Measurements from ENCODE around the gene ATP5MG.
"Not testable (repeated sequence)": the region's sequence is repeated elsewhere in the genome, so short reads cannot be mapped to it uniquely, and the experiment has no call there.

Gene ATP5MG

GRCh38 chr11:118401151-118401879 lies at the start of gene ATP5MG:
TSS of gene ATP5MG (plus strand) at chr11:118401606. CDS start at chr11:118401666, 60 bp downstream.
- DNase-seq (ENCODE audit: low spot score): peak; percentile 91

- DNase-seq (ENCODE audit: low spot score): no peak
Observed at GRCh38 chr11:118353084-118353710, 48.2 kb upstream of the ATP5MG start.

DNA sequence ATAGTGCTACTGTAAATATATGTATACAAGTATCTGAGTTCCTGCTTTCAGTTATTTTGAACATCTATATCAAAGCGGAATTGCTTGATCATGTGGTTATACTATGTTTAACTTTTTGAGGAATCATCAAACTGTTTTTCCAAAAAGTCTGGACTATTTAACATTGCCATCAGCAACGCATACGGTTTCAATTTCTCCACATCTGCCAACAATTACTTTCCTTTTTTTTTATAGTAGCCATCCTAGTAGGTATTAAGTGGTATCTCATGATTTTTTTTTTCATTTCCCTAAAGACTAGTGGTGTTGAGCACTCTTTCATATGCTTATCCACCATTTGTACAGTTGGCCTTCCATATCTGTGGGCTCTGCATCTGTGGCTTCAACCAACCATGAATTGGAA lies 43.3 kb upstream of the ATP5MG start:
- DNase-seq (ENCODE audit: low spot score): no peak

- DNase-seq (ENCODE audit: low spot score): peak; percentile 94
Observed at GRCh38 chr11:118359295-118359958, 42.0 kb upstream of the ATP5MG start, which contains the start of gene UBE4A. TSS of gene UBE4A (plus strand) at chr11:118359600. CDS start at chr11:118365081, 5,481 bp downstream.

- DNase-seq (ENCODE audit: low spot score): no peak
Observed at GRCh38 chr11:118364956-118365615, 36.3 kb upstream of the ATP5MG start.

DNA sequence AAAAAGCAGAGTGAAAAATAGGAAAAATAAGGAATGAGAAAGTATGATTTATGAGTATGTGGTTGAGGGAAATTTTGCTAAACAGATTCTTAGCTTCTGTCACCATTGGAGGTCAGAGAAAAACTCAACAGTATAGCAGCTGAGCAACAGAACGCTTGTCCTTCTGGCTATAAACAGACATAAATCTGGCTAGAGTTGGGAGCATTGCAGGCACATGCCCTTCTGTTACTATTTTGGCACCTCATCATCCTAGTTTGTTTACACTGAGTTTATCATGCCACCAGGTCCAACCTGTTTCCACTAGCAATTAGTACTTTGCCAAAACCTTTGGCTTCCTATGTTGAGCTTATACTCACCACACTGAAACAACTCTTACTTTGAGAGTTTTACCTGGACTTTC lies 35.1 kb upstream of the ATP5MG start:
- no peak for DNase-seq (ENCODE audit: low spot score)

- DNase-seq (ENCODE audit: low spot score): no peak
Observed at GRCh38 chr11:118370774-118371173, 30.6 kb upstream of the ATP5MG start.

DNA sequence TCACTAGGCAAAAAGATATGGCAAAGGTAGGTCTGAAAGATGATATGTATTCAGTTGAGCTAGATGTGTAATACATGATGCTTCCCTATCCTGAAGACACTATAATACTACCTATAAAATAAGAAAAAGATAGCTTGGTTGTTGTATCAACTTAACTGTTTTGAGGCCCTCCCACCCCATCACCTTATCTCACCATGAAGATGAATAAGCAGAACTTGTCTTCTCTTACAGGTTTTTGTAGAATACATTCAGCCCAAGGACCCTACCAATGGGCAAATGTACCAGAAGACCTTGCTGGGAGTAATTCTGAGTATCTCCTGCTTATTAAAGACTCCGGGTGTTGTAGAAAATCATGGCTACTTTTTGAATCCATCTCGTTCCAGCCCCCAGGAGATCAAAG lies 28.1 kb upstream of the ATP5MG start:
- DNase-seq (ENCODE audit: low spot score): no peak

- no peak for DNase-seq (ENCODE audit: low spot score)
Observed at GRCh38 chr11:118373871-118374270, 27.5 kb upstream of the ATP5MG start.

GRCh38 chr11:118374729-118375128 lies 26.7 kb upstream of the ATP5MG start:
- DNase-seq (ENCODE audit: low spot score): no peak

DNA sequence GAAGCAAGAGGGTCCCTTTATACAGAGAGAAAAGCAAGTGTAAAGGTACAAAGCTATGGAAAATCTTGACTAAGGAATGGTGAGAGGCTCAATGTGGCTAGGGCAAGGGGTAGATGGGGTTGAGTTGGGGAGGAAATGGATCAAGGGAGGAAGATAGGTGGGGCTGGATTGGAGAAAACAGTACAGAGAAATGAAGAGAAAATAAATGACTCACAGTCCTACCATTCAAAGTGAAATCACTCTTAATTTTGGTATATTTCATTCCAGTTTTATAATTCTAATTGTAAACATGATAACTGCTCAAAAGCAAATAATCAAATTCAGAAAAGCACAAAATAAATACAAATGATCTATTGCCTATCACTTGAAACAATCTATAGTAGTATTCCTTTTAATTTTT lies 25.4 kb upstream of the ATP5MG start:
- DNase-seq (ENCODE audit: low spot score): no peak

DNA sequence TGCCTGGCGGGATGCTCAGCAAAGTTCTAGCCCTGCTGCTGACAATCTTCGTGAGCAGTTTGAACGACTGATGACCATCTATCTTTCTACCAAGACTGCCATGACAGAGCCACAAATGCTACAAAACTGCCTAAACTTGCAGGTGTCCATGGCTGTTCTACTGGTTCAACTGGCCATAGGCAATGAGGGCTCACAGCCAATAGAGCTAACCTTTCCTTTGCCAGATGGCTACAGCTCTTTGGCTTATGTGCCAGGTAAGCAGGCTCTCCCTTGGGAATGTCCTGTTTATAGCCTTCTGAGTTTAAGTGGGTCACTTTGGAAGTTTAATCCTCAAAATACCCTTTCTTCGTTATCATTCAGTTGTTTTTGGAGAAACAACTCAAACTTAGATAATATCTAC lies 21.9 kb upstream of the ATP5MG start:
- DNase-seq (ENCODE audit: low spot score): no peak

- DNase-seq (ENCODE audit: low spot score): no peak
Observed at GRCh38 chr11:118380571-118380970, 20.8 kb upstream of the ATP5MG start.

- no peak for DNase-seq (ENCODE audit: low spot score)
Observed at GRCh38 chr11:118382954-118383353, 18.5 kb upstream of the ATP5MG start.

- DNase-seq (ENCODE audit: low spot score): no peak
Observed at GRCh38 chr11:118383657-118384056, 17.7 kb upstream of the ATP5MG start.

DNA sequence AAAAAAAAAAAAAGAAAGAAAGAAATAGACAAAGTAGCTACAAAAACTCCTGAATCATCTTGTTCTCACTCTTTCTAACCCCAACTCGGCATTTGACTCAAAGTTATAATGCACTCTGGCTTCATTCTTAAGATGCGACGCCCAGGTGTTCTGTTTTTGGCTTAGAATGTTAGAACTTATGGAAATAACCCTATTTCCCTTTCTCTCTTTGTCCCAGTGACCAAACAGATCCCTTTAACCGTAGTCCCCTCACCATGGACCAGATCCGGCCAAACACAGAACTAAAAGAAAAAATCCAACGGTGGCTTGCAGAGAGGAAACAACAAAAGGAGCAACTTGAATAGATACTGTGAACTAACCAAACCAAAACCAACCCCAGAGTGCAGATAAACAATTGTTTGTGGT lies 5.3 kb upstream of the ATP5MG start:
- no peak for DNase-seq (ENCODE audit: low spot score)

GRCh38 chr11:118397448-118397847 lies 4.0 kb upstream of the ATP5MG start:
- no peak for DNase-seq (ENCODE audit: low spot score)

DNA sequence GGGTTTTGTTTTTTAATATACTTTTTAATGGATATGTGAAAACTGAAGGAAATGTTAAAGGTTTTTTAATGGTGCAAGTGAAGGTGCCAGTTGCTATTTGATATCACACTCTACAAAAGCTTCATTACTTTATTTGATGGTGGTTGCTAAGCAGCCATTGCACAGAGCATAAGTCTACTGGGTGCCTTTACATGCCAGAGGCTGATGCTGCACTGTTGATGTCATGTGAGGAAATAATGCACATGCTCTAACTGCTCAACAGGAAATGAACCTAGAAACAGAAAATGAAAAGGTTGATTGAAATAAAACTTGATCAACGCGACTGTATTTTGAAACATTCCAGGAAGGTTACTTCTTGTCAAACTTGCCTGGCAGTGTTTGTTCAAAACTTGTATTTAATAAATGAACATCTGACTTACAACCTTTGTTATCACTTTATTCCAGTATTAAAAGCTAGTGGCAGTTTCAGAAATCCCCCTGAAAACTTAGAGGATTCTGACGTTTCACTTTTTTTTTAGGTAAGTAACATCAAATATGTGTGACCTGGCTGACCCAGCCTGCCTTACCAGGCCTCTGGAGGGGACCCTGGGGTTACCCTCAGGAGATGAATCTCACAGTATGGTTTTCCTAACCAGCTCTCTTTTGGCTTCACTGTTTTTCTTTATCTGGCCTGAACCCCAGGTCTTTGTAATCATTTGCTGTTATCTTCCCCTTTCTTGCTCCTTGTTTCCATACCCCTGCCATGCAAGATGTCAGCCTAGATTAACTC lies 2.4 kb upstream of the ATP5MG start:
- DNase-seq (ENCODE audit: low spot score): no peak

- no peak for DNase-seq (ENCODE audit: low spot score)
Observed at GRCh38 chr11:118401880-118402590, 629 bp downstream of the ATP5MG start.

DNA sequence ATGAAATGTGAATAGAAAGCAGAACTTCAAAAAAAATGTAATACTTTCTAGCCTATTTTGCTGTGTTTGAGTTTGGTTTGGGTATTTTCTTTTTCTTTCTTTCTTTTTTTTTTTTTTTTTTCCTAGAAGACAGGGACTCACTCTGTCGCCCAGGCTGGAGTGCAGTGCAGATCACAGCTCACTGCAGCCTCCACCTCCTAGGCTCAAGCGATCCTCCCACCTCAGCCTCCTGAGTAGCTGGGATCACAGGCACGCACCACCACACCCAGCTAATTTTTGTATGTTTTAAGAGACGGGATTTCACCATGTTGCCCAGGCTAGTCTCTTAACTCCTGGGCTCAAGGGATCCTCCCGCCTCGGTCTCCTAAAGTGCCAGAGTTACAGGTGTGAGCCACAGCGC lies 1.2 kb downstream of the ATP5MG start:
- not testable (repeated sequence) for DNase-seq (ENCODE audit: low spot score)

- DNase-seq (ENCODE audit: low spot score): no peak
Observed at GRCh38 chr11:118406599-118407166, 5.3 kb downstream of the ATP5MG start.
